ENCODE data around the gene CLPTM1. TPM values are rescaled to one million over a fixed set of nuclear protein-coding genes. Genes with fewer than 3 reads are reported as not detected.
"Not testable (repeated sequence)": the region's sequence is repeated elsewhere in the genome, so short reads cannot be mapped to it uniquely, and the experiment has no call there.

CLPTM1 gene
- total RNA-seq, 1 donor from 2014 or later: 98.8 TPM

DNA sequence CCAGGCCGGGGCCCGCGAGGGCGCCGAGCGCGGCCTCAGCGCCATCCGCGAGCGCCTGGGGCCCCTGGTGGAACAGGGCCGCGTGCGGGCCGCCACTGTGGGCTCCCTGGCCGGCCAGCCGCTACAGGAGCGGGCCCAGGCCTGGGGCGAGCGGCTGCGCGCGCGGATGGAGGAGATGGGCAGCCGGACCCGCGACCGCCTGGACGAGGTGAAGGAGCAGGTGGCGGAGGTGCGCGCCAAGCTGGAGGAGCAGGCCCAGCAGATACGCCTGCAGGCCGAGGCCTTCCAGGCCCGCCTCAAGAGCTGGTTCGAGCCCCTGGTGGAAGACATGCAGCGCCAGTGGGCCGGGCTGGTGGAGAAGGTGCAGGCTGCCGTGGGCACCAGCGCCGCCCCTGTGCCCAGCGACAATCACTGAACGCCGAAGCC is 46.3 kb upstream of the CLPTM1 start:
- H3K9me3 Mint-ChIP-seq (ENCODE audit: low read depth): no peaks in the 10 kb centered on the region
- peaks cover 5% of the 10 kb centered on the region for H3K36me3 Mint-ChIP-seq (ENCODE audit: insufficient read depth)
- TF ChIP-seq, protein P1, sequence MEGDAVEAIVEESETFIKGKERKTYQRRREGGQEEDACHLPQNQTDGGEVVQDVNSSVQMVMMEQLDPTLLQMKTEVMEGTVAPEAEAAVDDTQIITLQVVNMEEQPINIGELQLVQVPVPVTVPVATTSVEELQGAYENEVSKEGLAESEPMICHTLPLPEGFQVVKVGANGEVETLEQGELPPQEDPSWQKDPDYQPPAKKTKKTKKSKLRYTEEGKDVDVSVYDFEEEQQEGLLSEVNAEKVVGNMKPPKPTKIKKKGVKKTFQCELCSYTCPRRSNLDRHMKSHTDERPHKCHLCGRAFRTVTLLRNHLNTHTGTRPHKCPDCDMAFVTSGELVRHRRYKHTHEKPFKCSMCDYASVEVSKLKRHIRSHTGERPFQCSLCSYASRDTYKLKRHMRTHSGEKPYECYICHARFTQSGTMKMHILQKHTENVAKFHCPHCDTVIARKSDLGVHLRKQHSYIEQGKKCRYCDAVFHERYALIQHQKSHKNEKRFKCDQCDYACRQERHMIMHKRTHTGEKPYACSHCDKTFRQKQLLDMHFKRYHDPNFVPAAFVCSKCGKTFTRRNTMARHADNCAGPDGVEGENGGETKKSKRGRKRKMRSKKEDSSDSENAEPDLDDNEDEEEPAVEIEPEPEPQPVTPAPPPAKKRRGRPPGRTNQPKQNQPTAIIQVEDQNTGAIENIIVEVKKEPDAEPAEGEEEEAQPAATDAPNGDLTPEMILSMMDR (IDR thresholded peaks at IDR 0.05; ENCODE audit: unreplicated experiment): no peak
- DNase-seq (ENCODE audit: low spot score, unreplicated experiment): no peak
- no peak overlapping the region for H3K27ac Mint-ChIP-seq
- H3K4me1 Mint-ChIP-seq (ENCODE audit: low read depth): peaks cover 26% of the 10 kb centered on the region
- no peak overlapping the region for H3K4me3 Mint-ChIP-seq (ENCODE audit: low read depth)
- H3K27me3 Mint-ChIP-seq: peaks cover 6% of the 10 kb centered on the region

DNA sequence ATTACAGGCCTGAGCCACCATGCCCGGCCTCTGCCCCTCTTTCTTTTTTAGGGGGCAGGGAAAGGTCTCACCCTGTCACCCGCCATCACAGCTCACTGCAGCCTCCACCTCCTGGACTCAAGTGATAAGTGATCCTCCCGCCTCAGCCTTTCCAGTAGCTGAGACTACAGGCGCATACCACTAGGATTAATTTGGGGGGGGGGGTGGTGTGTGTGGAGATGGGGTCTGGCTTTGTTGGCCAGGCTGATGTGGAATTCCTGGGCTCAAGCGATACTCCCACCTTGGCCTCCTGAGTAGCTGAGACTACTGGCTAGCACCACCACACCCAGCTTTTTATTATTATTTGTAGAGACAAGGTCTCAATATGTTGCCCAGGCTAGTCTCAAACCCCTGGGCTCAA is 45.4 kb upstream of the CLPTM1 start:
- Mint-ChIP-seq H3K4me1 (ENCODE audit: low read depth) (peaks cover 32% of the 10 kb centered on the region), H3K27ac (no peak overlapping the region), H3K9me3 (ENCODE audit: low read depth) (no peaks in the 10 kb centered on the region), H3K4me3 (ENCODE audit: low read depth) (no peak overlapping the region), H3K27me3 (peaks cover 6% of the 10 kb centered on the region), H3K36me3 (ENCODE audit: insufficient read depth) (peaks cover 5% of the 10 kb centered on the region)
- DNase-seq (ENCODE audit: low spot score, unreplicated experiment): no peak
- TF ChIP-seq, protein P1 (IDR thresholded peaks at IDR 0.05; ENCODE audit: unreplicated experiment): no peak

DNA sequence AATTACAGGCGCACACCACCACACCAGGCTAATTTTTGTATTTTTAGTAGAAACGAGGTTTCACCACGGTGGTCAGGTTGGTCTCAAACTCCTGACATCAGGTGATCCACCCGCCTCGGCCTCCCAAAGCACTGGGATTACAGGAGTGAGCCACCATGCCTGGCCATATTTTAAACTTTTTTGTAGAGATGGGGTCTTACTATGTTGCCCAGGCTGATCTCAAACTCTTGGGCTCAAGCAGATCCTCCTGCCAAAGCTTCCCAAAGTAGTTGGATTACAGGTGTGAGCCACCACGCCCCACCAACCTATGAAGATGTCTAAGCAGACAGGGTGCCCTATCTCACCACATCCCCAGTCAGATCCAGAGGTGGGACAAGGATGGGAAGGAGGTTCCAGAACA is 43.3 kb upstream of the CLPTM1 start:
- not testable (repeated sequence) for H3K4me3 Mint-ChIP-seq (ENCODE audit: low read depth); DNase-seq (ENCODE audit: low spot score, unreplicated experiment); H3K9me3 Mint-ChIP-seq (ENCODE audit: low read depth); H3K36me3 Mint-ChIP-seq (ENCODE audit: insufficient read depth); H3K27me3 Mint-ChIP-seq
- H3K27ac Mint-ChIP-seq: peak overlapping the region; percentile 59
- H3K4me1 Mint-ChIP-seq (ENCODE audit: low read depth): peaks cover 24% of the 10 kb centered on the region

DNA sequence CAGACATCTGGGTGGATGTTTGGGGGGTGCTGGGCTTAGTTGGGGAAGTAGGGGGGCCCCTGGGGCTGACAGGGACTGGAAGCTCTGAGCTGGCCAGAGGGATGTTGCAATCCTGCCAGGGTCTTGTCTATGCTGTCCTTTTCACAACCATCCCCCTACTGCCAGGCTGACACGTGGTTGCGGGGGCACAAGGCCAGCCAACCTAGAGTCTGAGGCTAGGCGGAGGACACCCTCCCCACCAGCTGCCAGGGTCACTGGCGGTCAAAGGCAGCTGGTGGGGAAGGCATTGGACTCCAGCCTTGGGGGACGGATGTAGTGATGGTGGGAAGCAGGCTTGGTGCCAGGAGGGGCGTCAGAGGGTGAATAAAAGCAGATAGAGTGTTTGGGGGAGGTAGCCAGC is 42.3 kb upstream of the CLPTM1 start:
- no peak for DNase-seq (ENCODE audit: low spot score, unreplicated experiment)
- Mint-ChIP-seq H3K36me3 (ENCODE audit: insufficient read depth) (peaks cover 5% of the 10 kb centered on the region), H3K4me3 (ENCODE audit: low read depth) (no peak overlapping the region), H3K4me1 (ENCODE audit: low read depth) (peaks cover 24% of the 10 kb centered on the region), H3K9me3 (ENCODE audit: low read depth) (no peaks in the 10 kb centered on the region), H3K27ac (no peak overlapping the region), H3K27me3 (peaks cover 6% of the 10 kb centered on the region)
- TF ChIP-seq, protein P1 (IDR thresholded peaks at IDR 0.05; ENCODE audit: unreplicated experiment): no peak

DNA sequence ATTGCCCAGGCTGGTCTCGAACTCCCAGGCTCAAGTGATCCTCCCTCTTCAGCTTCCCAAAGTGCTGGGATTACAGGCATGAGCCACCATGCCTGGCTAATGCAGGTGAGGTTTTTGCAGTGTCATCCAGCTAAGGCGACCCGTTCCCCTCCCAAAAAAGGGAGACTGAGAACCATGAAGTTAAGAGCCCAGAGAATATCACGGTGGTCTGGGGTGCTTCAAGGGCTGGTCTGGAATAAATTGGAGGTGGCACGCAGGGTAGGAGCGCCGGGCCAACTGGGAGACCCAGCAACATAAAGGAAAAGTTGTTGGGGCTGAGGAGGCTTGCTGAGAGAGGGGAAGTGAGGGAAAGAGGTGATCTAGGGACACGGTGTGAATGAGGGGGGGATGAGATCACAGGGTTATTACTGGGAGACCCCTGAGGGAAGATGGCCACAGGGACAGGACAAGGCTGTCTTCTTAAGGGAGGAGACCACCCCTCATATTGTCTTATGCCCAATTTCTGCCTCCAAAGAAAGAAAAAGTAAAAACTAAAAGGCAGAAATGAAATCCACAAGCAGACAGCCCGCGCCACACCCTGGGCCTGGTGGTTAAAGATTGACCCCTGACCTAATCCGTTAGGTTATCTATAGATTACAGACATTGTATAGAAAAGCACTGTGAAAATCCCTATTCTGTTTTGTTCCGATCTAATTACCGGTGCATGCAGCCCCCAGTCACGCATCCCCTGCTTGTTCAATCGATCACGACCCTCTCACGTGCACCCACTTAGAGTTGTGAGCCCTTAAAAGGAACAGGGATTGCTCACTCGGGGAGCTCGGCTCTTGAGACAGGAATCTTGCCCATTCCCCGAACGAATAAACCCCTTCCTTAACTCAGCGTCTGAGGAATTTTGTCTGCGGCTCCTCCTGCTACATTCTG is 41.4 kb upstream of the CLPTM1 start:
- not testable (repeated sequence) for H3K27me3 Mint-ChIP-seq; DNase-seq (ENCODE audit: low spot score, unreplicated experiment); H3K36me3 Mint-ChIP-seq (ENCODE audit: insufficient read depth); H3K9me3 Mint-ChIP-seq (ENCODE audit: low read depth)
- Mint-ChIP-seq H3K4me1 (ENCODE audit: low read depth) (peaks cover 24% of the 10 kb centered on the region), H3K4me3 (ENCODE audit: low read depth) (peak overlapping the region; percentile 98), H3K27ac (peak overlapping the region; percentile 99)

DNA sequence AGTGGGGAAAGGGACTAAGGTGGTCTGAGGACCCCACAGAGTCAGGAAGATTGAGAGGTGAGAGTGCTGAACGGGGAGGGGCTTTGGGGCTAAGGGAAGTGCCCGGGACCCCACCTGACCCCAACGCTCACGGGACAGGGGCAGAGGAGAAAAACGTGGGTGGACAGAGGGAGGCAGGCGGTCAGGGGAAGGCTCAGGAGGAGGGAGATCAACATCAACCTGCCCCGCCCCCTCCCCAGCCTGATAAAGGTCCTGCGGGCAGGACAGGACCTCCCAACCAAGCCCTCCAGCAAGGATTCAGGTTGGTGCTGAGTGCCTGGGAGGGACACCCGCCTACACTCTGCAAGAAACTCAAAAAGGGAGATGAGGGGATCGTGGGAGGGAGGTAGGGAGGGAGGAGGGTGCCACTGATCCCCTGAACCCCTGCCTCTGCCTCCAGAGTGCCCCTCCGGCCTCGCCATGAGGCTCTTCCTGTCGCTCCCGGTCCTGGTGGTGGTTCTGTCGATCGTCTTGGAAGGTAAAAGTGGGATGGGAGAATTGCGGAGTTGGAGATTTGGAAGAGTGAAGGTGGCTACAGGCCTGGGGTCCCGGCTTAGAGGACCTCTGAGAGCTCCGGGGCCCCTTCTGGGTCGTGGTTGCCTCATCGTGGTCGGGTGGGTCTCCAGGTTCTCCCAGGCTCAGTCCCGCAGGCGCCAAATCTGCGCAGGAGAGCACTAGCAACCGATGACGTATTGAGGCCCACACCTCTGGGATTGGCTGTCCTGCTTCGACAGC is 40.6 kb upstream of the CLPTM1 start, which contains the start of gene APOC1:
Gene APOC1, plus strand, starts transcription at position 176 of the 774 bp plus-strand sequence. Its CDS starts 284 bp downstream, at position 460.
- peak; percentile 76 for DNase-seq (ENCODE audit: low spot score, unreplicated experiment)
- H3K9me3 Mint-ChIP-seq (ENCODE audit: low read depth); H3K36me3 Mint-ChIP-seq (ENCODE audit: insufficient read depth); H3K27me3 Mint-ChIP-seq: not testable (repeated sequence)
- Mint-ChIP-seq H3K4me3 (ENCODE audit: low read depth) (peak within 1 kb of the TSS; percentile 98), H3K27ac (peak within 1 kb of the TSS; percentile 99), H3K4me1 (ENCODE audit: low read depth) (peaks cover 24% of the 10 kb centered on the region)

All from progenitor cell of endocrine pancreas (in vitro differentiated cells).